Measurements from ENCODE around the gene SLC18B1. TPM values are rescaled to one million over a fixed set of nuclear protein-coding genes. Genes with fewer than 3 reads are reported as not detected.

SLC18B1 gene
- polyA plus RNA-seq, 1 donor = 27.9 TPM

DNA sequence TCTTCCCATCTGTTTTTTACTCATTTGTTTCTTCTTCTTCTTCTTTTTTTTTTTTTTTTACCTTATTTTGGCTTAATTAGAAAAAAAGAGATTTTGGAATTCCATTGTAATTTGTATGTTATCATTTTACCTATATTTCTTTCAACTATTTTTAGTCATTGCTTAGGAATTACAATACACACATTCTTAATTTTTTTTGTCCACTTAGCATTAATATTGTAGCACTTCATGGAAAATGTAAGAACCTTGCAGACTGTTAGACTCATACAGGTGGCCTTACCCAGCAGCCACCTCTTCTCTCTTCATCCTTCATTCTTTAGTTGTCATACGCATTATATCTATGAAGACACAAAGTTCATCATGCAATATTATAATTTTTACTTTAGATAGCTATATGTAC is 5.8 kb upstream of the SLC18B1 start:
- no peaks in the 10 kb centered on the region for H3K36me3 ChIP-seq (ENCODE audit: control insufficient read depth, insufficient read depth, low read length)
- H3K4me3 ChIP-seq (ENCODE audit: low read length) = no peak overlapping the region
- no peak overlapping the region for H3K27ac ChIP-seq (ENCODE audit: low read length)
- H3K9me3 ChIP-seq (ENCODE audit: control insufficient read depth, low read depth, low read length) = peaks cover 4% of the 10 kb centered on the region
- no peaks in the 10 kb centered on the region for H3K4me1 ChIP-seq (ENCODE audit: control insufficient read depth, insufficient read depth, low read length)
- H3K27me3 ChIP-seq (ENCODE audit: control insufficient read depth, insufficient read depth, low read length) = no peaks in the 10 kb centered on the region
- no peak for DNase-seq
- 100% methylated on average over 1 of the region's 1 CpG for WGBS (ENCODE audit: insufficient coverage, low lambda C conversion rate)

- Histone ChIP-seq H3K9me3 (ENCODE audit: control insufficient read depth, low read depth, low read length) (no peaks in the 10 kb centered on the region), H3K4me1 (ENCODE audit: control insufficient read depth, insufficient read depth, low read length) (no peaks in the 10 kb centered on the region), H3K27ac (ENCODE audit: low read length) (no peak overlapping the region), H3K27me3 (ENCODE audit: control insufficient read depth, insufficient read depth, low read length) (no peaks in the 10 kb centered on the region), H3K4me3 (ENCODE audit: low read length) (no peak overlapping the region), H3K36me3 (ENCODE audit: control insufficient read depth, insufficient read depth, low read length) (peaks cover 2% of the 10 kb centered on the region)
- no peak for DNase-seq
- WGBS (ENCODE audit: insufficient coverage, low lambda C conversion rate) = no CpG with 5 or more reads among the region's 1 CpG
Observed at GRCh38 chr6:132800656-132801055, 2.2 kb upstream of the SLC18B1 start.

DNA sequence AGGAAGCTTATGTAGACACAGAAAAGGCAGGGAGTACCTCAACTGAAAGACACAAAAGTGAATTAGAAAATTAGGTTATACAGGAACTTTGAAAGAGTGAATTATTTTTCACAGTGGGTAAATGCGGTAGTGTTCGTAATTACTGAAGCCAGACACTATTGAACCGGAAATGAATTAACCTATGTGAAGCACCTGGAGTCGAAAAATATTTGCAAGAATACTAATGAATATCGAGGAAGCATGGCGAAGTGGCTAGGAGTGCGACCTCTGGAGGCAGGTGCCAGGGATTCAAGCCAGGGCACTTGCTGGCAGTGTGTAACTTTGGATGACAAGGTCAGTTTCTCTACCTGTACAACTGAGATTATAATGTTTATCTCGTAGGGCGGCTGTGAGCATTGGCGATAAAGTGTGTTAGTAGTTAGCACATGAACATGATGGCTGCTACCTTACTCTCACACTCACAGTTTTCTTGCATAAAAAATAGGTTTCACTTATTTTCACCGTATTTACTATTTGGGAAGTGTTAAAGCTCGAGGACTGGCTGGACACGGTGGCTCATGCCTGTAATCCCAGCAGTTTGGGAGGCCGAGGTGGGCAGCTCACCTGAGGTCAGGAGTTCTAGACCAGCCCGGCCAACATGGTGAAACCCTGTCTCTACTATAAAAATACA is 567 bp upstream of the SLC18B1 start:
- WGBS (ENCODE audit: insufficient coverage, low lambda C conversion rate) = 30% methylated on average over 2 of the region's 15 CpGs
- Histone ChIP-seq H3K4me1 (ENCODE audit: control insufficient read depth, insufficient read depth, low read length) (no peaks in the 10 kb centered on the region), H3K36me3 (ENCODE audit: control insufficient read depth, insufficient read depth, low read length) (peaks cover 9% of the 10 kb centered on the region), H3K27me3 (ENCODE audit: control insufficient read depth, insufficient read depth, low read length) (no peaks in the 10 kb centered on the region), H3K9me3 (ENCODE audit: control insufficient read depth, low read depth, low read length) (no peaks in the 10 kb centered on the region), H3K27ac (ENCODE audit: low read length) (no peak overlapping the region), H3K4me3 (ENCODE audit: low read length) (peak overlapping the region; percentile 75)
- DNase-seq = peak; percentile 79 to 92

DNA sequence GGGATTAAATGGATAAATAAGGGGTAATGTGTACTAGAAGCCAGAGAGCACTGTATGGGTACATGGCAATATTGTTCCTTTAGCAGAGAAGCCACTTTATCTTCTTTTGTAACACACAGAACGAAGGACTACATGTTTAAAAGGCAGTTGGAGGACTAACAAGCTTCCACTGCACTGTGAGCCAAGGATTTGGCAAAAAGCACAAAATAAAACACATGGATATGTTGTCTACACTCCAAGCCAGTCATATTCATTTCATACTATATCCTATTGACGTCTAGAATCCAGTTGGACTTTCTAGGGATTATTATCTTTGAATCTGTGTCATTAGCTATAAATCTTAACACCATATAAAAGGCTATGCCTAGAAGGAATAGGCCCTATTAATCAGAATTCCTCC is 3.0 kb downstream of the SLC18B1 start:
- DNase-seq = no peak
- peaks cover 15% of the 10 kb centered on the region for H3K36me3 ChIP-seq (ENCODE audit: control insufficient read depth, insufficient read depth, low read length)
- no peak overlapping the region for H3K27ac ChIP-seq (ENCODE audit: low read length)
- H3K4me1 ChIP-seq (ENCODE audit: control insufficient read depth, insufficient read depth, low read length) = no peaks in the 10 kb centered on the region
- WGBS (ENCODE audit: insufficient coverage, low lambda C conversion rate) = no CpG with 5 or more reads among the region's 2 CpGs
- H3K27me3 ChIP-seq (ENCODE audit: control insufficient read depth, insufficient read depth, low read length) = no peaks in the 10 kb centered on the region
- H3K4me3 ChIP-seq (ENCODE audit: low read length) = no peak overlapping the region
- no peaks in the 10 kb centered on the region for H3K9me3 ChIP-seq (ENCODE audit: control insufficient read depth, low read depth, low read length)

DNA sequence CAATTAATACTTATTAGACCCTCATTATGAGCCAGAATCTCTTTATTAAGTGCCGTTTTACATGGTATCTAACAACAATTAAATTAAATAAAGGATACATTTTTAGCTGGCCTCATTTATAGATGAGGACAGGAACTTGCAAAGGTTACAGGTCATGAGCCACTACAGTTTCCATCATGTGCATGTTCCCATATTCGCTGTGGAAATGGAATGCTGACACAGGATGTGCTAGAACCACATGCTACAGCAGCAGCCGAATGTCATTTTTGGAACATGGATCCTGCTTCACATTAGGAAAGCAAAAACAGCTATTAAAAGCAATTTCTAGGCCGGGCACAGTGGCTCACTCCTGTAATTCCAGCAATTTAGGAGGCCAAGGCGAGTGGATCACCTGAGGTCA is 5.9 kb downstream of the SLC18B1 start:
- no peak for DNase-seq
- Histone ChIP-seq H3K9me3 (ENCODE audit: control insufficient read depth, low read depth, low read length) (no peaks in the 10 kb centered on the region), H3K27ac (ENCODE audit: low read length) (no peak overlapping the region), H3K4me1 (ENCODE audit: control insufficient read depth, insufficient read depth, low read length) (no peaks in the 10 kb centered on the region), H3K36me3 (ENCODE audit: control insufficient read depth, insufficient read depth, low read length) (peaks cover 25% of the 10 kb centered on the region), H3K27me3 (ENCODE audit: control insufficient read depth, insufficient read depth, low read length) (no peaks in the 10 kb centered on the region), H3K4me3 (ENCODE audit: low read length) (no peak overlapping the region)
- 100% methylated on average over 1 of the region's 5 CpGs for WGBS (ENCODE audit: insufficient coverage, low lambda C conversion rate)

DNA sequence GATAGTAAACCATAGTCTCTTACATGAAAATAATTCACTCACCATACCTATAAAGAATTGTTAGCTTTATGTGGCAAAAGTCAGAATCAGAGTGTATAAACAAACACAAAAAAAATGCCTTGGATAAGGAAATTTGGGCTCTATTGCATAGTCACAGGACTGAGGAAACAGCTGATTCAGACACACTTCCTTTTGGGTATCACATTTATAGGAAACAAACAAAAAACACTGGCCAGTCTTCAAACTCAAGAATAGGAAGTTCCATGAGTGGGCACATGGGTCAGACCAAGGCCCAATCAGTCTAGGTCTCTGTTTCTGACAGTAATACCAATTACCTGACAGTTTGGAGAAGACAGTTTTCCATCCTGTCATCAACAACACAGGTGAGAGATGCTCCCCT is 8.0 kb downstream of the SLC18B1 start:
- Histone ChIP-seq H3K4me3 (ENCODE audit: low read length) (no peak overlapping the region), H3K27me3 (ENCODE audit: control insufficient read depth, insufficient read depth, low read length) (no peaks in the 10 kb centered on the region), H3K9me3 (ENCODE audit: control insufficient read depth, low read depth, low read length) (no peaks in the 10 kb centered on the region), H3K36me3 (ENCODE audit: control insufficient read depth, insufficient read depth, low read length) (peaks cover 30% of the 10 kb centered on the region), H3K4me1 (ENCODE audit: control insufficient read depth, insufficient read depth, low read length) (no peaks in the 10 kb centered on the region), H3K27ac (ENCODE audit: low read length) (no peak overlapping the region)
- no peak for DNase-seq

DNA sequence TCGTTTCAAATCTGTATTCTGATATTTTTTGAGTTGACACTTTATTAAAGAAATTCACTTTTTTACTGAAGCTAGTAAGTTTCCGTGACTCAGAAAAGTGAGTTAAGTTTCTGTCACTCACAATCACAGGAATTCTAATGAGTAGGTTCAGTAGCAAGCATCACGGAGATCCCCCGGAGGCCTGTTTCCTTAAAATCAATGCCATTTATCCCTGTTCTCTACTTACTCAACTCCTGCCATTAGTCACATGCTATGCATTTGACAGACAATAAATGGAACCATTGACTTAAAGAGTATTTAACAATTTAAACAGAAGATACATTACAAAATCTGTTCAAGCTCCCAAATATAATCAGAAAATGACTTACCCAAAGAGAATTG is 9.1 kb downstream of the SLC18B1 start:
- Histone ChIP-seq H3K27ac (ENCODE audit: low read length) (no peak overlapping the region), H3K4me1 (ENCODE audit: control insufficient read depth, insufficient read depth, low read length) (no peaks in the 10 kb centered on the region), H3K27me3 (ENCODE audit: control insufficient read depth, insufficient read depth, low read length) (no peaks in the 10 kb centered on the region), H3K36me3 (ENCODE audit: control insufficient read depth, insufficient read depth, low read length) (peaks cover 24% of the 10 kb centered on the region), H3K9me3 (ENCODE audit: control insufficient read depth, low read depth, low read length) (no peaks in the 10 kb centered on the region), H3K4me3 (ENCODE audit: low read length) (no peak overlapping the region)
- WGBS (ENCODE audit: insufficient coverage, low lambda C conversion rate) = no CpG with 5 or more reads among the region's 4 CpGs
- no peak for DNase-seq

DNA sequence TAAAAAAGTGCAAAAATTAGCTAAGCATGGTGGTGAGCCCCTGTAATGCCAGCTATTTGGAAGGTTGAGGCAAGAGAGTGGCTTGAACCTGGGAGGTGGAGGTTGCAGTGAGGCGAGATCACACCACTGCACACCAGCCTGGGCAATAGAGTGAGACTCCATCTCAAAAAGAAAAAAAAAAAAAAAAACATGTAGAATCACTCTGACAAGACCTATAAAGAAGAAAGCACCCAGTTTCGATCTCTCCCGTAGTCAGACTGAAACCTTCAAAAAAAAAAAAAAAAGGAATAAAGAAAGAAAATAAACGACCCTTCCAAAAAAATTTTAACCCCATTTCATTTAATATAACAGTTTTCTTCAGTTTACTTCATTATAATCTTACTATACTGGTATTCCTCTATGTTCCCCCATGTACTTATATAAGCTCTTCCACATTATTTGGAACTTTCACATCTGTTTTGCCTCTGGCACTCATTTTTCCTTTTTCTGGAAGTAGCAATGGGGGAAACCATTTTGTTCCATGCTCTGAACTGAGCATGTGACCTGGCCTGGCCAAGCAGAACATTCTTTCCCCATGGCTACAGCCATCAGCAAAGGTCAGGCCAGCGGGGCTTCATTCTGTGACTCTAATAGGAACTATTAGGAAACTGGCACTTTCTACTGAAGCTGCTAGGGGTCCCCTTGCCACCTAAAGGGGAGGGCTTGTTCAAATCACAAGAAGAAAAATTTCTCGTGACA is 9.6 kb downstream of the SLC18B1 start:
- no peak for DNase-seq
- Histone ChIP-seq H3K4me3 (ENCODE audit: low read length) (no peak overlapping the region), H3K36me3 (ENCODE audit: control insufficient read depth, insufficient read depth, low read length) (peaks cover 23% of the 10 kb centered on the region), H3K27me3 (ENCODE audit: control insufficient read depth, insufficient read depth, low read length) (no peaks in the 10 kb centered on the region), H3K9me3 (ENCODE audit: control insufficient read depth, low read depth, low read length) (no peaks in the 10 kb centered on the region), H3K4me1 (ENCODE audit: control insufficient read depth, insufficient read depth, low read length) (no peaks in the 10 kb centered on the region), H3K27ac (ENCODE audit: low read length) (no peak overlapping the region)
- WGBS (ENCODE audit: insufficient coverage, low lambda C conversion rate) = 80% methylated on average over 1 of the region's 6 CpGs

DNA sequence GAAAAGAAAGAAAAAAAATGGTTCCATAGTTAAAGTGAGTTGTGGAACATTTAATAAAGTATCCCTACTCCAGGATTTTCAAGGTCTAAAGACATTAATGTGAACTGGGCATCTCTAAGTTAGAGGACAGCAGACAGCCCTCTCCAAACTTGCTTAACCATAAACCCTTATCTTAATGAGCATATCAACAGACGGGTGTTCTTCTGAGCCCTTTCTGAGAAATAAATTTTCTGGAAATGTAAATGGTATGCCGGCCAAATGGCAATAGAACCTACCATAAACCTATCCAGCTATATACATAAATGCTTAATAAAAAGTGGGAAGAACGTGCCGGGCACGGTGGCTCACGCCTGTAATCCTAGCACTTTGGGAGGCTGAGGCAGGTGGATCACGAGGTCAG is 12.5 kb downstream of the SLC18B1 start:
- no peak for DNase-seq
- Histone ChIP-seq H3K4me3 (ENCODE audit: low read length) (no peak overlapping the region), H3K27me3 (ENCODE audit: control insufficient read depth, insufficient read depth, low read length) (no peaks in the 10 kb centered on the region), H3K27ac (ENCODE audit: low read length) (no peak overlapping the region), H3K36me3 (ENCODE audit: control insufficient read depth, insufficient read depth, low read length) (peaks cover 27% of the 10 kb centered on the region), H3K9me3 (ENCODE audit: control insufficient read depth, low read depth, low read length) (no peaks in the 10 kb centered on the region), H3K4me1 (ENCODE audit: control insufficient read depth, insufficient read depth, low read length) (no peaks in the 10 kb centered on the region)
- WGBS (ENCODE audit: insufficient coverage, low lambda C conversion rate) = no CpG with 5 or more reads among the region's 7 CpGs

DNA sequence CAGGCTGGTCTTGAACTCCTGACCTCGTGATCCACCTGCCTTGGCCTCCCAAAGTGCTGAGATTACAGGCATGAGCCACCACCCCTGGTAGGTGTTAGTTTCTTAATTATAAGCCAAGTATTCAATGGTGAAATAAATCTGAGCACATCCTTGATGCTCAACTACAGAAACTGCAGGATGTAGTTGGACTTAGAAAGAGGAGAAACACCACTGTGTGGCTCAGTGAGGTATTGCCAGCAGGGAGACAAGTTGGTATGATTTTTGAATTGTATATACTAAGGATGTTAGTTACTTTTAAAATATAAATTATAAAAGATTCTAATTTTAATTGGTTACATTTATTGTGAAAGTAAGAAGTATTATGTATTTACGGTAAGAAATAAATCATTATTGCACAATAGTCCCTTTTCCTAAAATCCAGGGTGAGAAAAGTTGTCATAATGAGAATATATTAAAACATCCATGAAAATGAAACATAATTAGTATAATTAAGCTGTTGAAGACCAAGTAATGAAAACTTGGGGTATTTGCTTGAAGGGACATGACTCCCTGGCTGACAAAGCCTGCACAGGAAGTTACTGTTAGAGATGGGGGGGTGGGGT is 17.6 kb downstream of the SLC18B1 start:
- Histone ChIP-seq H3K9me3 (ENCODE audit: control insufficient read depth, low read depth, low read length) (no peaks in the 10 kb centered on the region), H3K36me3 (ENCODE audit: control insufficient read depth, insufficient read depth, low read length) (peaks cover 28% of the 10 kb centered on the region), H3K27me3 (ENCODE audit: control insufficient read depth, insufficient read depth, low read length) (no peaks in the 10 kb centered on the region), H3K27ac (ENCODE audit: low read length) (no peak overlapping the region), H3K4me1 (ENCODE audit: control insufficient read depth, insufficient read depth, low read length) (no peaks in the 10 kb centered on the region), H3K4me3 (ENCODE audit: low read length) (no peak overlapping the region)
- DNase-seq = no peak
- 40% methylated on average over 1 of the region's 2 CpGs for WGBS (ENCODE audit: insufficient coverage, low lambda C conversion rate)
